ENCODE data around the gene GAS2L3. TPM values are rescaled to one million over a fixed set of nuclear protein-coding genes. Genes with fewer than 3 reads are reported as not detected.
"Not testable (repeated sequence)": the region's sequence is repeated elsewhere in the genome, so short reads cannot be mapped to it uniquely, and the experiment has no call there.

GAS2L3 gene
- total RNA-seq, 4 donors from 2014 or later, result 2.4 to 10.2 (median 3.3) TPM

DNA sequence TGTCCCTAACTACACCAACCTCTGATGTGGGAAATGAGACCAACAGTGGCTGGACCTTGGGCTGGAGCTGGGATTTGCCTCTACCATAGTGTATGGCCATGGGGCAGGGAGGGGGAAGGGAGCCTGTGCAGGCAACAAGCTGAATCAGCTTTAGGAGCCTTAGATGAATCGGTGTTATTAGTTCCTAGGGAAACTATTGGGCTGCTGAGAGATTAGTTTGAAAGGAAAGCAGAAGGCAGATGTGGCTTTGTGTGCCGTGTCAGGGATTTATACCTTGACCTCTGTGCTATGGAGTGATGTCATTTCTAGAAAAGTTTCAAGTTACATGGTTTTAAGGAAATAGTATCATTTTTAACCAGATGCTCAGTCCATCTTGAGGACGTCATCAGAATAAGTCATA lies 19.5 kb upstream of the GAS2L3 start:
- no peaks in the 10 kb centered on the region for H3K9me3 ChIP-seq
- TF ChIP-seq, protein P1, sequence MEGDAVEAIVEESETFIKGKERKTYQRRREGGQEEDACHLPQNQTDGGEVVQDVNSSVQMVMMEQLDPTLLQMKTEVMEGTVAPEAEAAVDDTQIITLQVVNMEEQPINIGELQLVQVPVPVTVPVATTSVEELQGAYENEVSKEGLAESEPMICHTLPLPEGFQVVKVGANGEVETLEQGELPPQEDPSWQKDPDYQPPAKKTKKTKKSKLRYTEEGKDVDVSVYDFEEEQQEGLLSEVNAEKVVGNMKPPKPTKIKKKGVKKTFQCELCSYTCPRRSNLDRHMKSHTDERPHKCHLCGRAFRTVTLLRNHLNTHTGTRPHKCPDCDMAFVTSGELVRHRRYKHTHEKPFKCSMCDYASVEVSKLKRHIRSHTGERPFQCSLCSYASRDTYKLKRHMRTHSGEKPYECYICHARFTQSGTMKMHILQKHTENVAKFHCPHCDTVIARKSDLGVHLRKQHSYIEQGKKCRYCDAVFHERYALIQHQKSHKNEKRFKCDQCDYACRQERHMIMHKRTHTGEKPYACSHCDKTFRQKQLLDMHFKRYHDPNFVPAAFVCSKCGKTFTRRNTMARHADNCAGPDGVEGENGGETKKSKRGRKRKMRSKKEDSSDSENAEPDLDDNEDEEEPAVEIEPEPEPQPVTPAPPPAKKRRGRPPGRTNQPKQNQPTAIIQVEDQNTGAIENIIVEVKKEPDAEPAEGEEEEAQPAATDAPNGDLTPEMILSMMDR (IDR thresholded peaks at IDR 0.05), result no peak
- TF ChIP-seq POLR2A (IDR thresholded peaks at IDR 0.05), result no peak
- H3K4me3 ChIP-seq (replicated peaks in 1 of 3), result no peak overlapping the region
- H3K4me1 ChIP-seq, result no peaks in the 10 kb centered on the region
- intact Hi-C loops (cut with DNase I), result no loop called here
- DNase-seq, result no peak
- 52 to 53% methylated on average over 3 of the region's 3 CpGs for WGBS, 2 donors
- no peaks in the 10 kb centered on the region for H3K36me3 ChIP-seq
- H3K27ac ChIP-seq, result no peak overlapping the region
- H3K27me3 ChIP-seq, result no peaks in the 10 kb centered on the region

DNA sequence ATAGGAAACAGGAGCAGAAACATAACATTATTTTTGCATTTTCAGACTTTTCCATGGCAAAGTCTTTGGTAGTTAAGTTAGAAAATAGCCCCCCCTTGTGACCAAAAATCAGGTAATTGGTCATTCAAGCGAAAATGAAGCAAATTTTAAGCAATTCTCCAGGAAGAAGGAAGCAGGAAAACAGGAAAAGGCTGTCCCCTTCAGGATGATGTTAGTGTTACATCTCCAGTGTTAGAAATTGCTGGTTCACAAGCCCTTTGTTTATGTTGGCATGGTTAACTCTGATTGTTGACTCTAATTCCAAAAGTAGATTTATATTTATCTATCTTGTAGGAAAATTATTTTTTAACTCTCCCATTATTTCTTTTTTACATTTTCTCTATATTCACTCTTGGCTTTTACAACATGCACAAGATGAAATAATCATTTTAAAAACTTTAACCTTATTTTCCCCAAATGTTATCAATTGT lies 18.8 kb upstream of the GAS2L3 start:
- no peak for DNase-seq
- no peaks in the 10 kb centered on the region for H3K36me3 ChIP-seq
- TF ChIP-seq POLR2A (IDR thresholded peaks at IDR 0.05), result no peak
- TF ChIP-seq, protein P1 (IDR thresholded peaks at IDR 0.05), result peak in 5 of 6 experiments; percentile 62 to 84 (median 70)
- H3K27ac ChIP-seq, result no peak overlapping the region
- intact Hi-C loops (cut with DNase I), result no loop called here
- H3K4me3 ChIP-seq (replicated peaks in 1 of 3), result no peak overlapping the region
- no peaks in the 10 kb centered on the region for H3K27me3 ChIP-seq
- no peaks in the 10 kb centered on the region for H3K4me1 ChIP-seq
- H3K9me3 ChIP-seq, result no peaks in the 10 kb centered on the region
- WGBS, 2 donors, result 0% methylated on average over 1 of the region's 1 CpG

DNA sequence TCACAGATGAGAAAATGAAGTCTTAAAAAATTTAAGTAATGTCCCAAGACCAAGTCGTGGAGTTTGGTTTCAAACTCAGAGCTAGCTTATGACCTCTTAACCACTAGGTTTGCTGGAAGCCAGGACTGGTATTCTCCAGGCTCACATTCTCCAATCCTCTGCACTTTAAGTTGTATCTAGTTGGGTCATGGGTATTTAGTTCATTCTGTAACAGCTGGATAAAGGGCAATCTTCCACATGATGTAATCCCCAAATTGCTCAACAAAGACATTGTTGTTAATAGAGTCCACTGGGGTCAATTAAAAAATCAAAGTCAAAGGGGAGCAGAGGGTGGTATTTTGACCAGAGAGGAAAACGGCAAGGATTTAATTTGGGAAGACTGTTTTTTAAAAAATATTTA lies 17.8 kb upstream of the GAS2L3 start:
- intact Hi-C loops (cut with DNase I), result no loop called here
- Histone ChIP-seq H3K9me3 (no peaks in the 10 kb centered on the region), H3K27ac (no peak overlapping the region), H3K27me3 (no peaks in the 10 kb centered on the region), H3K36me3 (no peaks in the 10 kb centered on the region), H3K4me1 (no peaks in the 10 kb centered on the region), H3K4me3 (replicated peaks in 1 of 3) (no peak overlapping the region)
- TF ChIP-seq, protein P1 (IDR thresholded peaks at IDR 0.05), result no peak
- TF ChIP-seq POLR2A (IDR thresholded peaks at IDR 0.05), result no peak
- WGBS, 2 donors, result 62 to 65% methylated on average over 2 of the region's 2 CpGs
- DNase-seq, result no peak

DNA sequence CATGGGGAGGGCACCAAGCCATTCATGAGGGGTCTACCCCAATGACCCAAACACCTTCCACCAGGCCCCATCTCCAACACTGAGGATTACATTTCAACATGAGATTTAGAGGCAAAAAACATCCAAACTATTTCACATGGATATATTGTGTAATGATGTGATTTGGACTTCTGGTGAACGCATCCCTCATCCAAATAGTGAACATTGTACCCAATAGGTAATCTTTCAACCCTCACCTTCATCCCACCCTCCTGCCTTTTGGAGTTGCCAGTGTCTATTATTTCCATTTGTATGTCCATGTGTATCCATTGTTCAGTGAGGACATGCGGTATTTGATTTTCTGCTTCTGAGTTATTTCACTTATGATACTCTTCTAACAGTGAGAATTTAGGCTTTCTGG lies 16.1 kb upstream of the GAS2L3 start:
- no peaks in the 10 kb centered on the region for H3K27me3 ChIP-seq
- H3K4me3 ChIP-seq (replicated peaks in 1 of 3), result no peak overlapping the region
- 99% methylated on average over 2 of the region's 2 CpGs for WGBS, 2 donors
- no peak for DNase-seq
- H3K27ac ChIP-seq, result no peak overlapping the region
- no peak for TF ChIP-seq POLR2A (IDR thresholded peaks at IDR 0.05)
- TF ChIP-seq, protein P1 (IDR thresholded peaks at IDR 0.05), result no peak
- no peaks in the 10 kb centered on the region for H3K4me1 ChIP-seq
- H3K9me3 ChIP-seq, result no peaks in the 10 kb centered on the region
- no peaks in the 10 kb centered on the region for H3K36me3 ChIP-seq
- intact Hi-C loops (cut with DNase I), result no loop called here

DNA sequence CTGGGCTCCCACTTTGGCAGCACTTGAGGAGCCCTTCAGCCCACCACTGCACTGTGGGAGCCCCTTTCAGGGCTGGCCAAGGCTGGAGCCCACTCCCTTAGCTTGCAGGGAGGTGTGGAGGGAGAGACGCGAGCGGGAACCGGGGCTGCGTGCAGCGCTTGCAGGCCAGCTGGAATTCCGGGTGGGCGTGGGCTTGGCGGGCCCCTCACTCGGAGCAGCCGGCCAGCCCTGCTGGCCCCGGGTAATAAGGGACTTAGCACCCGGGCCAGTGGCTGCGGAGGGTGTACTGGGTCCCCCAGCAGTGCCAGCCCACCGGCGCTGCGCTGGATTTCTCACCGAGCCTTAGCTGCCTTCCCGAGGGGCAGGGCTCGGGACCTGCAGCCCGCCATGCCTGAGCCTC lies 14.2 kb upstream of the GAS2L3 start:
- H3K27me3 ChIP-seq; H3K4me3 ChIP-seq (replicated peaks in 1 of 3); intact Hi-C loops (cut with DNase I); DNase-seq; H3K4me1 ChIP-seq; H3K36me3 ChIP-seq; H3K27ac ChIP-seq; H3K9me3 ChIP-seq: not testable (repeated sequence)
- 100% methylated on average over 5 to 7 of the region's 21 CpGs for WGBS, 2 donors

DNA sequence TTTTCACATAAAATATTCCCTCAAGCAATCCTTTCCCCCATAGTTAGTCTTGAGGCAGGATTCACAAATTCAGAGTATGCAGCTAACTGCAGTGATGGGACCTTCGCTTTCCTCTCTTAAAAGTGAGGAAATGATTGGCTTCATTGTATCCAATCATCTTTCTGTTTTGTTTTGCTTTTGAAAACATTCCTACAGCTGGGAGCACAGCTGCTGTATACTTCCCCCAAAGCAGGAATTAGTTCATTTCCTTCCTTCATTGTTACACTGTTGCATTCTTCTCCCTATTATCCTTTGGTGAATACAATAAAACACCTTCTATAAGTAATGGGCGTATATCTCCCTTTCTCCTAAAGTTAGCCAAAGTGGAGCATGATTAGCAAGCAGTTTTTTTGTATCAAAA lies 9.4 kb upstream of the GAS2L3 start:
- Histone ChIP-seq H3K27ac (peak overlapping the region in 1 of 3 donors; percentile 17), H3K9me3 (no peaks in the 10 kb centered on the region), H3K4me3 (replicated peaks in 1 of 3) (no peak overlapping the region), H3K4me1 (no peaks in the 10 kb centered on the region), H3K36me3 (no peaks in the 10 kb centered on the region), H3K27me3 (no peaks in the 10 kb centered on the region)
- DNase-seq, result no peak
- TF ChIP-seq, protein P1 (IDR thresholded peaks at IDR 0.05), result no peak
- no peak for TF ChIP-seq POLR2A (IDR thresholded peaks at IDR 0.05)
- intact Hi-C loops (cut with DNase I), result no loop called here
- WGBS, 2 donors, result 50 to 52% methylated on average over 2 of the region's 2 CpGs

All from thyroid gland (tissue), 4 donors.